Lower lobe of right lung (tissue), 2 donors: Measurements from ENCODE around the gene MAD1L1. TPM values are rescaled to one million over a fixed set of nuclear protein-coding genes. Genes with fewer than 3 reads are reported as not detected.
A peak's percentile ranks its signal among the peaks of the same experiment; 100 is the strongest.

ENCODE experiments used
- ATAC-seq, 2 donors: fragments of 200-7000 bp; cut with Tn5 transposase; one replicate each; pipeline ENCODE4 v1.9.1; 2020 to 2022; ENCODE audit warnings: mild to moderate bottlenecking in 2 of 2, moderate library complexity in 2 of 2
- DNase-seq: peaks from one replicate; pipeline ENCODE4 v3.0.0-alpha.2; 2020
- H3K27ac ChIP-seq: fragments of 200-600 bp; one replicate; pipeline ENCODE4 v1.8.0; 2022
- H3K27me3 ChIP-seq: fragments of 200-600 bp; one replicate; pipeline ENCODE4 v1.8.0; 2022; ENCODE audit warnings: low read depth
- H3K36me3 ChIP-seq: fragments of 200-600 bp; one replicate; pipeline ENCODE4 v1.8.0; 2022; ENCODE audit warnings: mild to moderate bottlenecking
- H3K4me1 ChIP-seq: fragments of 200-600 bp; one replicate; pipeline ENCODE4 v1.8.0; 2022
- H3K4me3 ChIP-seq: fragments of 200-600 bp; one replicate; pipeline ENCODE4 v1.8.0; 2022; ENCODE audit warnings: mild to moderate bottlenecking
- H3K9me3 ChIP-seq: fragments of 200-600 bp; one replicate; pipeline ENCODE4 v1.8.0; 2022
- CTCF ChIP-seq: fragments of 200-600 bp; IDR thresholded peaks from one replicate; pipeline ENCODE4 v1.8.0; 2022; ENCODE audit warnings: antibody characterized with exemption, mild to moderate bottlenecking
- intact Hi-C: fragments of 100-400 bp; cut with DNase I; formaldehyde crosslinking; loops from one replicate; pipeline ENCODE4 v1.11.0; 2022
- total RNA-seq: library from RNA; stranded (reverse); fragmentation: NEBNext Ultra II Directional; extraction: Animal tissue kit (Norgen Biotek cat#: 25700); gene quantifications from one replicate; pipeline ENCODE4 v1.2.1, GENCODE V29; 2021
- donor health status: DM: no; HTN: yes; CAD: no; lungs with severe emphysema.

Gene MAD1L1
- total RNA-seq, 1 donor from 2014 or later, result 44.5 TPM

- ATAC-seq (no peak), DNase-seq (no peak)
- no peak for TF ChIP-seq CTCF
- Histone ChIP-seq H3K36me3 (no peaks in the 10 kb centered on the region), H3K4me3 (no peak overlapping the region), H3K27me3 (no peaks in the 10 kb centered on the region), H3K9me3 (no peaks in the 10 kb centered on the region), H3K27ac (no peak overlapping the region), H3K4me1 (no peaks in the 10 kb centered on the region)
- intact Hi-C loops, result no loop called here
Observed at GRCh38 chr7:2080477-2080876, 152.3 kb downstream of the MAD1L1 start.

- H3K27ac ChIP-seq, result no peak overlapping the region
- DNase-seq, result no peak
- intact Hi-C loops, result no loop called here
- no peaks in the 10 kb centered on the region for H3K4me1 ChIP-seq
- no peaks in the 10 kb centered on the region for H3K9me3 ChIP-seq
- no peak for ATAC-seq
- no peak for TF ChIP-seq CTCF
- H3K4me3 ChIP-seq, result no peak overlapping the region
- H3K27me3 ChIP-seq, result no peaks in the 10 kb centered on the region
- no peaks in the 10 kb centered on the region for H3K36me3 ChIP-seq
Observed at GRCh38 chr7:2080060-2080387, 152.7 kb downstream of the MAD1L1 start.

GRCh38 chr7:2079332-2080059 lies 153.2 kb downstream of the MAD1L1 start:
- H3K4me1 ChIP-seq, result no peaks in the 10 kb centered on the region
- H3K4me3 ChIP-seq, result no peak overlapping the region
- TF ChIP-seq CTCF, result no peak
- H3K27ac ChIP-seq, result no peak overlapping the region
- no peaks in the 10 kb centered on the region for H3K27me3 ChIP-seq
- H3K9me3 ChIP-seq, result no peaks in the 10 kb centered on the region
- DNase-seq (no peak), ATAC-seq (no peak)
- no peaks in the 10 kb centered on the region for H3K36me3 ChIP-seq
- intact Hi-C loops, result no loop called here

- Histone ChIP-seq H3K4me1 (no peaks in the 10 kb centered on the region), H3K4me3 (no peak overlapping the region), H3K27ac (no peak overlapping the region), H3K9me3 (no peaks in the 10 kb centered on the region), H3K36me3 (no peaks in the 10 kb centered on the region), H3K27me3 (no peaks in the 10 kb centered on the region)
- TF ChIP-seq CTCF, result no peak
- no peak for ATAC-seq
- intact Hi-C loops, result no loop called here
- DNase-seq, result no peak
Observed at GRCh38 chr7:2078899-2079298, 153.8 kb downstream of the MAD1L1 start.

GRCh38 chr7:2076649-2077064 lies 156.1 kb downstream of the MAD1L1 start:
- Histone ChIP-seq H3K27me3 (no peaks in the 10 kb centered on the region), H3K4me3 (no peak overlapping the region), H3K36me3 (no peaks in the 10 kb centered on the region), H3K9me3 (no peaks in the 10 kb centered on the region), H3K27ac (no peak overlapping the region), H3K4me1 (no peaks in the 10 kb centered on the region)
- intact Hi-C loops, result no loop called here
- ATAC-seq (peak in 1 of 2 donors; percentile 38), DNase-seq (no peak)
- no peak for TF ChIP-seq CTCF
